ENCODE data around the gene ALG8. TPM values are rescaled to one million over a fixed set of nuclear protein-coding genes. Genes with fewer than 3 reads are reported as not detected.

The ALG8 gene
- total and polyA plus RNA-seq, 12 donors: 28.9 to 129 (median 53.3) TPM

DNA sequence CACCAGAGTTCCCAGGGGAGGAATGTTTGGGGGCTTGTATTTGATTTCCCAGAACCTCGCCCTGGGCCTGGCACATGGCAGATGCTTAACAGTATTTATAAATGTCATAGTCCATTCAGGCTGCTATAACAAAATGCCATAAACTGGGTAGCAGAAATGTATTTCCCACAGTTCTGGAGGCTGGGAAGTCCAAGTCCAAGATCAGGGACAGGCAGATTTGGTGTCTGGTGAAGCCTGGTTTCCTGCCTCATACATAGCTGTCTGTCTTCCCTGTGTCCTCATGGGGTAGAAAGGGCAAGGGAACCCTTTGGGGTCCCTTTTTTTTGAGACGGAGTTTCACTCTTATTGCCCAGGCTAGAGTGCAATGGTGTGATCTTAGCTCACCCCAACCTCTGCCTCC, 25.0 kb upstream of the ALG8 start:
- H3K27ac ChIP-seq: peak overlapping the region in 4 of 5 donors; percentile 55 to 88 (median 66)
- peaks cover 24 to 36% of the 10 kb centered on the region in 2 donors for H3K4me1 ChIP-seq (replicated peaks in 1 of 2)
- DNase-seq: no peak
- H3K27me3 ChIP-seq: no peaks in the 10 kb centered on the region
- intact Hi-C loops (cut with DNase I): no loop called here
- H3K9me3 ChIP-seq (replicated peaks in 1 of 3): no peaks in the 10 kb centered on the region
- H3K36me3 ChIP-seq (replicated peaks in 1 of 2): no peaks in the 10 kb centered on the region
- TF ChIP-seq, protein P1, sequence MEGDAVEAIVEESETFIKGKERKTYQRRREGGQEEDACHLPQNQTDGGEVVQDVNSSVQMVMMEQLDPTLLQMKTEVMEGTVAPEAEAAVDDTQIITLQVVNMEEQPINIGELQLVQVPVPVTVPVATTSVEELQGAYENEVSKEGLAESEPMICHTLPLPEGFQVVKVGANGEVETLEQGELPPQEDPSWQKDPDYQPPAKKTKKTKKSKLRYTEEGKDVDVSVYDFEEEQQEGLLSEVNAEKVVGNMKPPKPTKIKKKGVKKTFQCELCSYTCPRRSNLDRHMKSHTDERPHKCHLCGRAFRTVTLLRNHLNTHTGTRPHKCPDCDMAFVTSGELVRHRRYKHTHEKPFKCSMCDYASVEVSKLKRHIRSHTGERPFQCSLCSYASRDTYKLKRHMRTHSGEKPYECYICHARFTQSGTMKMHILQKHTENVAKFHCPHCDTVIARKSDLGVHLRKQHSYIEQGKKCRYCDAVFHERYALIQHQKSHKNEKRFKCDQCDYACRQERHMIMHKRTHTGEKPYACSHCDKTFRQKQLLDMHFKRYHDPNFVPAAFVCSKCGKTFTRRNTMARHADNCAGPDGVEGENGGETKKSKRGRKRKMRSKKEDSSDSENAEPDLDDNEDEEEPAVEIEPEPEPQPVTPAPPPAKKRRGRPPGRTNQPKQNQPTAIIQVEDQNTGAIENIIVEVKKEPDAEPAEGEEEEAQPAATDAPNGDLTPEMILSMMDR (IDR thresholded peaks at IDR 0.05): no peak
- no peak for TF ChIP-seq POLR2A (IDR thresholded peaks at IDR 0.05)
- H3K4me3 ChIP-seq: no peak overlapping the region
- WGBS, 4 donors: 81 to 100% (median 99%) methylated on average over 2 of the region's 2 CpGs

DNA sequence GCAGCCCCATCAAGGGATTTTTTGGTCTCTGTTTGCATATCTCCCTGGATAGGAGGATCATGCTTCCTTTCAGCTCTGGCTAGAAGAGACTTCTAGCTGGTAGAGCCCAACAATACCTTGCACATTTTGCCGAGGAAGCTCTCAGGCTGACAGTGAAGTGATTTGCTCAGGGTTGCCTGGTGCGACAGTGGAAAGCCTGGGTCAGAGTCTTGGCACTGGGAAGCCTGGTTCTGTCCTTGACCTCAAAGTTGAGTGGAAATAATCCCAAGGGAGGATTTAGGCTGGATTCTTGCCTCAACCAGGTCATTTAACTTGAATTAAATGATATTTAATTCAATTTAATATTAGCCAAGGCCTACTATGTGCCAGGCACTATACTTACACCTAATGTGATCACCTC, 24.4 kb upstream of the ALG8 start:
- DNase-seq: peak; percentile 67 to 87 (median 83)
- no peaks in the 10 kb centered on the region for H3K9me3 ChIP-seq (replicated peaks in 1 of 3)
- H3K27me3 ChIP-seq: no peaks in the 10 kb centered on the region
- no peak overlapping the region for H3K4me3 ChIP-seq
- H3K36me3 ChIP-seq (replicated peaks in 1 of 2): no peaks in the 10 kb centered on the region
- WGBS, 4 donors: 19 to 46% (median 22%) methylated on average over 2 of the region's 2 CpGs
- H3K4me1 ChIP-seq (replicated peaks in 1 of 2): peaks cover 19 to 31% of the 10 kb centered on the region in 2 donors
- intact Hi-C loops (cut with DNase I): no loop called here
- TF ChIP-seq POLR2A (IDR thresholded peaks at IDR 0.05): peak; percentile 10 to 42
- TF ChIP-seq, protein P1 (IDR thresholded peaks at IDR 0.05): no peak
- H3K27ac ChIP-seq: peak overlapping the region in 4 of 5 donors; percentile 55 to 88 (median 66)

DNA sequence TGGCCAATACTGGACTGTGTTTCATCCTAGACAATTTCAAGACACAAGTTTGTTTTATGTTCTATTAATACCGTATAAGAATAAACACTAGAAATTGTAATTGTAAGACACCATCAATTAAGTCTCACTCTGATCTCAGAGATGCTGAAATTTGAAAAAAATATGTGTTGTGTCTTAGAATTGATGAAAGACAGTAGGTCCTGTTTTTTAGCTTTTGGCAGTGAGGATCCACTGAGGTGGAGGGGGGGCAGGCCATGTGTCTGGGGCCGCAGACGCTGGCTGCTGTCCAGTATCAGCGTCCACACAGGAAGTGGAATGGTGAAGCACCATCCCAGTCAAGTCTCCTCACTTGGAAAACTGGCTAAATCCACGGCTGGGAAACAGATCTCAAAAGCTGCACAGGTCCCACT, 22.5 kb upstream of the ALG8 start:
- peak in 4 of 7 donors; percentile 46 to 74 (median 62) for DNase-seq
- TF ChIP-seq, protein P1 (IDR thresholded peaks at IDR 0.05): no peak
- TF ChIP-seq POLR2A (IDR thresholded peaks at IDR 0.05): no peak
- no peak overlapping the region for H3K27ac ChIP-seq
- H3K9me3 ChIP-seq (replicated peaks in 1 of 3): no peaks in the 10 kb centered on the region
- intact Hi-C loops (cut with DNase I): no loop called here
- H3K4me3 ChIP-seq: no peak overlapping the region
- H3K27me3 ChIP-seq: no peaks in the 10 kb centered on the region
- 20 to 37% (median 33%) methylated on average over 5 of the region's 5 CpGs for WGBS, 4 donors
- peaks cover 11 to 22% of the 10 kb centered on the region in 2 donors for H3K4me1 ChIP-seq (replicated peaks in 1 of 2)
- no peaks in the 10 kb centered on the region for H3K36me3 ChIP-seq (replicated peaks in 1 of 2)

DNA sequence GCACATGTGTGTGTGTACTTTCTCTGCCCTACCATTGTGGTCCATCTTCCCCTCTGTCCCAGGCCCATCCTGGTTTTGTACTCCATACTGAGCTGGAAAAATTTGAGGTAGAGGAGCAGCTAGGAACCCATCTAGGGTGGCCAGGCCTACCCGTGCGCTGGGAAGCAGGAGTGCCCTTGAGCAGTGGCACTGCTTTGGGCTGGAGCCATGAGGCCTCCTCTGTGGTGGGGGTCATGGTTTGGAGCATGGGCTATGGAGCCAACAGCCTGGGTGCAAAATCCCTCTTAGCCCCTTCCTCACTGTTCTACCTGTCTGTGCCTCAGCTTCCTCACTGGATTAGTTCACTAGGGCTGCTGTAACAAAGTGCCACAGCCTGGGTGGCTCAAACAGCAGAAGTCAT, 21.9 kb upstream of the ALG8 start:
- Histone ChIP-seq H3K27me3 (no peaks in the 10 kb centered on the region), H3K27ac (no peak overlapping the region), H3K4me3 (no peak overlapping the region), H3K9me3 (replicated peaks in 1 of 3) (no peaks in the 10 kb centered on the region), H3K4me1 (replicated peaks in 1 of 2) (peaks cover 11 to 17% of the 10 kb centered on the region in 2 donors), H3K36me3 (replicated peaks in 1 of 2) (no peaks in the 10 kb centered on the region)
- no peak for TF ChIP-seq POLR2A (IDR thresholded peaks at IDR 0.05)
- TF ChIP-seq, protein P1 (IDR thresholded peaks at IDR 0.05): no peak
- intact Hi-C loops (cut with DNase I): no loop called here
- no peak for DNase-seq
- 50 to 79% (median 75%) methylated on average over 2 of the region's 2 CpGs; no CpG with 5 or more reads in 1 of the 4 donors for WGBS, 4 donors

Measured in adrenal gland (tissue), 12 donors.